Mononuclear cell (primary cell): ENCODE results near the gene DEPDC4. TPM values are rescaled to one million over a fixed set of nuclear protein-coding genes. Genes with fewer than 3 reads are reported as not detected.
"Not testable (repeated sequence)": the region's sequence is repeated elsewhere in the genome, so short reads cannot be mapped to it uniquely, and the experiment has no call there.

Source experiments
- H3K27me3 ChIP-seq: 2 replicates; pipeline ENCODE4 v1.6.0; 2011; ENCODE audit warnings: low read length, control low read depth; ENCODE audit not compliant: insufficient read depth
- H3K4me1 ChIP-seq: 2 replicates; pipeline ENCODE4 v1.5.1; 2011; ENCODE audit warnings: mild to moderate bottlenecking, low read length, control low read depth; ENCODE audit not compliant: insufficient read depth
- H3K4me3 ChIP-seq: 2 replicates; pipeline ENCODE4 v1.5.1; 2011; ENCODE audit warnings: mild to moderate bottlenecking, low read length, moderate library complexity
- H3K9me3 ChIP-seq: 2 replicates; pipeline ENCODE4 v1.5.1; 2011; ENCODE audit warnings: low read depth, mild to moderate bottlenecking, control low read depth, low read length
- total RNA-seq: library from RNA; depleted of rRNA; stranded (reverse); fragments of >200 nt; gene quantifications from one replicate; pipeline ENCODE4 v1.2.3, GENCODE V29; 2012

DEPDC4 gene
- total RNA-seq, 1 donor: not detected

DNA sequence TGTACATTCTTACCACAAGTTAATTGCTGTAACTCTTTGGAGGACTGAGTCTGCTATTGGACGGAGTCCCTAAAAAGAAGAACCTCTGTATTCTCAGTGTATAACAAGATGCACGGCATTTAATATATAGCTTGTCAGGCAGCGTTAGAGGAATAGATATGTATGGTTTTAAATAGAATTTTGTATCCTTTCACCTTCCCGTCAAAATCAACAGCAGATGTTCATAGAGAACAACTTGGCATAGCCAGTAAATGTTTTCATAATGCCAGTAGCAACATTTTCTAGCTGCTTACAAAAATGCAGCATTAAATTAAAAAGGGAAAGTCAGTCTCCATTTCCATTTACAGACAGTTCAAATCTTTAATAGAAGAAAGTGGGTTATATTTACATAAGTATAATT lies 6.9 kb upstream of the DEPDC4 start:
- Histone ChIP-seq H3K4me1 (peaks cover 8% of the 10 kb centered on the region), H3K4me3 (no peak overlapping the region), H3K27me3 (no peaks in the 10 kb centered on the region), H3K9me3 (no peaks in the 10 kb centered on the region)

DNA sequence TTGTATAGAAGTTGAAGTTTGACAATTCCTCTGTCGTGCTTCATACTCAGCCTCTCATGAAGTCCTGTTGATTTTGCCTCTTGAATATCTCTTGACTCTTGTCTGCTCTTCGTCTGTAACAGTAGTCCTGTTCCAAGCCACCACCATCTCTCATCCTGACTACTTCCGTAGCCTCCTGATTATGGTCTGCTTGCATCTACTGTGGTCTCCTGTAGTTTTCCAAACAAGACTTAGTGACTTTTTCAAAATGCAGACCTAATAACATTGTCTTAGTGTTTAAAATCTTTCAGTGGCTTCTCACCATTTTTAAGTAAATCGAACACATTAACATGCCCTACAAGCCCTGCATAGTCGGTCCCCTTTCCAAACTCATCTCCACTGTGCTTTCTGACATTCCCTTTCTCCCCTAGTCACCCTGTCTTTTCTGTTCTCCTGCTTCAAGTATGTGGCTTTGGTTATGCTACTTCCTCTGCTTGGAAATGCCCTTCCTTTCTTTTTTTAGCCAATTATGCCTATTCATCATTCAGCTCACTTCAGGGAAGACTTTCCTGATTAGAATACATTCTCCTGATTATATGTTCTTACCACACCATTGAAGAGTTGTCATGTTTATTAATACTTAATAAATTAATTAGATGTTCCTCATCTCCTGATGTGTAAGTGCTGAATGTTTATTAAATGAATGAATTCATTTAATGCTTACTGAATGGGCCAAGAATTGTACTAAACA lies 2.1 kb upstream of the DEPDC4 start:
- H3K27me3 ChIP-seq: no peaks in the 10 kb centered on the region
- peaks cover 23% of the 10 kb centered on the region for H3K4me1 ChIP-seq
- H3K4me3 ChIP-seq: no peak overlapping the region
- H3K9me3 ChIP-seq: no peaks in the 10 kb centered on the region

DNA sequence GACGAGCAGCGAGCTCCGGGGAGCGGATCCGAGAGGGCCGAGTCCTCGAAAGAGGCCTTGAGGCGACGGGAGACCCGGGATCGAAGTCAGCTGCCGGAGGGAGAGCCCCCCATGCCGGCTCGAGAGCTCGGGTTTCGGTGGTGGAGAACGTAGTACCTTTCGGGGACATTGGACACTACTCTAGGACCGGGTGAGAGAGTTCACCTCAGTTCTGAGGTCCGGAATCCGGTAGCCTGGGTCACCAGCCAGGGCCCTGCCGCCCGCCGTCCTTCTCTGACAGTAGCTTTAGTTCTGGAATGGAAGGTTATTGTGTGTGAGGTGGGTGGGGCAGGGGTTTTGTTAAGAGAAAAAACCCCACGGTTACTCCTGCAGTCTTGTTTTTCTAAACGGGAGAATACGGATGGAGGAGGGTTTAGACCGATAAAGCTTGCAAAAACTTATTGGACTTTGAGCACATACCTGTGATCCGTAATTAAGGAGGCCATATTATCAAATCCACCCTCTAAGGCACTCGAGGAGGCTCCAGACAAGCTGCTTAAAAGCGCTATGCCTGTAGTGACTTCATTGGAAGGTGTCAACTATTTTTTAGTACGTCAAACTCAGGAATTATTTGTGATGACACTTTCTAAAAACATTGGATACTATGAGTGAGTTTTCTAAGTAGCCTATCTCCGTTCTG lies 863 bp upstream of the DEPDC4 start:
- Histone ChIP-seq H3K4me1 (peaks cover 23% of the 10 kb centered on the region), H3K4me3 (peak overlapping the region; percentile 92), H3K27me3 (no peaks in the 10 kb centered on the region), H3K9me3 (no peaks in the 10 kb centered on the region)

DNA sequence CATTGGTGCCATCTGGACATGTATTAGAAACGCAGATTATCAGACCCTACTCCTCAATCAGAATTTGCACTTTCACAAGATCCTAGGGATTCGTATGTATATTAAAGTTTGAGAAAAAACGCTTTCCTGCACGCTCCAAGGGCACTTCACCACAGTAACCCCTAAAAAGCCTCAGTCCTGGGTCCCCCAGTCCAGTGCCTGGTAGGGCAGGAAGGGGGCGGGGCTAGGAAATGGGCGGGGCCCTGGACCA lies 369 bp downstream of the DEPDC4 start:
- H3K27me3 ChIP-seq: no peaks in the 10 kb centered on the region
- H3K4me3 ChIP-seq: peak overlapping the region; percentile 92
- H3K9me3 ChIP-seq: no peaks in the 10 kb centered on the region
- H3K4me1 ChIP-seq: peaks cover 23% of the 10 kb centered on the region

DNA sequence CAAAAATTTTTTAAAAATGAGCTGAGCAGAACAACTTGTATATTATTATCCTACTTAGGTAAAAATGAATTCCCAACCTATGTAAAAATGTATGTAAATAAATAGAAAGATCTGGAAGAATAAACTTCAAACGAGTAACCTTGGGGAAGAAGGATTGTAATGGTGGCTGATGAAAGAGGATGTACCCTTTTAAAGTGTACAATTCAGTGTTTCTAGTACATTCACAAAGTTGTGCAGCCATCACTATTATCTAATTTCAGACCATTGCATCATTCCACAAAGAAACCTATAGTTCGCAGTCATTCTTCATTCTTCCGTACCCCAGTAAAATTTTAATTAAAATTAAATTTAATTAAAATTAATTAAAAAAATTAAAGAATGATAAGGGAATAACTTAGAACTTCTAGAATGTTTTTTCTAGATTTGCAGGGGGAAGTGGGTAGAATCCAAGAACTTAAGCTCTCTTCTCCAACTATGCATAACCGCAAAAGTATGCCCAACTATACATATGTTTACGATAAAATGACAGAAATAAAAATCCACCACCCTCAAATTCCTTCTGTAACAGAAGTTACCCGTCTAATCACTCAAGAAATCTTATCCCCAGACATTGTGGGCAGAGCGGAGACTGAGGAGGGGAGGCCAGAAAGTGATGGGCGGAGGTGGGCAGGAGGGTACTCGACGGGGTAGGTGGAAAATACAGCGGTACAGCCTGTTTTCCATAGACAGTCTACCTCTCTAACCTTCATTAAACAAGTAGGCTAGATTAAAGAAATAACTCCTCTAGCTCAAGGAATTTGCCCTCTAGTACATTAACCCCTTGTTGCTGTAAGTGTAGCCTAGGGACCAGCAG lies 921 bp downstream of the DEPDC4 start:
- H3K9me3 ChIP-seq: no peaks in the 10 kb centered on the region
- peak overlapping the region; percentile 92 for H3K4me3 ChIP-seq
- H3K27me3 ChIP-seq: no peaks in the 10 kb centered on the region
- H3K4me1 ChIP-seq: peaks cover 23% of the 10 kb centered on the region

DNA sequence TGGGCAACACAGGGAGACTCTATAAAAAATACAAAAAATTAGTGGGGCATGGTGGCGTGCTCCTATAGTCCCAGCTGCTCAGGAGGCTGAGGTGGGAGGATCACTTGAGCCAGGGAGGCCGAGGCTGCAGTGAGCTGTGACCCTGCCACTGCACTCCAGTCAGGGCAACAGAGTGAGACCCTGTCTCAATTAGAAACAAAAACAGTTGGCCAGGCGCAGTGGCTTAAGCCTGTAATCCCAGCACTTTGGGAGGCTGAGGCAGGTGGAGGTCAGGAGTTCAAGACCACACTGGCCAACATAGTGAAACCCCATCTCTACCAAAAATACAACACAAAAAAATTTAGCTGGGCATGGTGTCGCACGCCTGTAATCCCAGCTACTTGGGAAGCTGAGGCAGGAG lies 1.8 kb downstream of the DEPDC4 start:
- H3K9me3 ChIP-seq, H3K27me3 ChIP-seq: not testable (repeated sequence)
- H3K4me1 ChIP-seq: peaks cover 23% of the 10 kb centered on the region

DNA sequence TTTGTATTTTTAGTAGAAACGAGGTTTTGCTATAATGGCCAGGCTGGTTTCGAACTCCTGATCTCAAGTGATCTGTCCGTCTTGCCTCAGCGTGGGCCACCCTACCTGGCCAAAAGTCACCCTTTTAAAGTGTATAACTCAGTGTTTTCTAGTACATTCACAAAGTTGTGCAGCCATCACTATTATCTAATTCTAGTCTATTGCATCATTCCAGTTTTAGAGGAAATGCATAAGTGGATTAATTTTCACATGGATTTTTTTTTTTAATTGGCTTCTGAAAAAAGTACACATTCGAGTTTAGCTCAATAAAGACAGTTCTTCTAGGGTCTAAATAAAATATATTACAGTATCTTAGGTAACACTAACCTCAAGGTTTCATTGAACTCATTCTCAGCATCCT lies 3.7 kb downstream of the DEPDC4 start:
- Histone ChIP-seq H3K9me3 (no peaks in the 10 kb centered on the region), H3K27me3 (no peaks in the 10 kb centered on the region), H3K4me3 (no peak overlapping the region), H3K4me1 (peaks cover 12% of the 10 kb centered on the region)

More for the DNA sequence above, 1.8 kb downstream of the DEPDC4 start:
- H3K4me3 ChIP-seq: not testable (repeated sequence)

DNA sequence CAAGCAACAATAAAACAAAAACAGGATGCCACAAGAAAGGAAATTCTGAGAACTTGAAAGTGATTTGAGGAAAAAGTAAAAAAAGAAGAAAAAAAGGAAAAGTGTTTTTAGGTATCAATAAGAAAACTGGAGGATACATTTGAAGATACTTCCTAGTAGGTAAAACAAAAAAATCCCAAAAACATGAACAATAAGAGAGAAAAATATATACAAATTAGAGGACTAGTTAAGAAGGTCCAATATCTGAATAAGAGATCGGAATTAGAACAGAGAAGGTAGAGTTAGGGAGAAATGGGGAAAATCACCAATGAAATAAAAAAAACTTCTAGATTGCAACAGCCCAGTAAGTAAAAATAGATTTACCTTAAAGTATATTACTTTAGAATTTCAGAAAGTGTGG lies 8.8 kb downstream of the DEPDC4 start:
- Histone ChIP-seq H3K4me3 (no peak overlapping the region), H3K4me1 (no peaks in the 10 kb centered on the region), H3K9me3 (no peaks in the 10 kb centered on the region), H3K27me3 (no peaks in the 10 kb centered on the region)

DNA sequence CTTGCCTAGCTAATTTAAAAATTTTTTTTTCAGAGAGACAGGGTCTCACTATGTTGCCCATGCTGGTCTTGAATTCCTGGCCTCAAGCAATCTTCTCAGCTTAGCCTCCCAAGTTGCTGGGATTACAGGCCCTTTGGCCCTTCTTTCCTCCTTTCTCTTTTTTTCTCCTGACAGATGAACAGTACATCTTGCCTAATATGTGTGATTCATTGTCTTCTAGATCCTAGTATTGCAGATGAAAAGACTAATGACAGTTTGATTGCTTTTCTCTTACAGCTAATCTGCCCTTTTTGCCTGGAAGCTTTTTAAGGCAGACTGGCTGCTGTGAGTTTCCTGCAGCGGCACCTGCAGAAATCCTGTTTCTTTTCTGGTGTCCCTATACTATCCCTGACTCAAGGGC lies 12.0 kb downstream of the DEPDC4 start:
- Histone ChIP-seq H3K4me3 (no peak overlapping the region), H3K9me3 (no peaks in the 10 kb centered on the region), H3K27me3 (no peaks in the 10 kb centered on the region), H3K4me1 (no peaks in the 10 kb centered on the region)

DNA sequence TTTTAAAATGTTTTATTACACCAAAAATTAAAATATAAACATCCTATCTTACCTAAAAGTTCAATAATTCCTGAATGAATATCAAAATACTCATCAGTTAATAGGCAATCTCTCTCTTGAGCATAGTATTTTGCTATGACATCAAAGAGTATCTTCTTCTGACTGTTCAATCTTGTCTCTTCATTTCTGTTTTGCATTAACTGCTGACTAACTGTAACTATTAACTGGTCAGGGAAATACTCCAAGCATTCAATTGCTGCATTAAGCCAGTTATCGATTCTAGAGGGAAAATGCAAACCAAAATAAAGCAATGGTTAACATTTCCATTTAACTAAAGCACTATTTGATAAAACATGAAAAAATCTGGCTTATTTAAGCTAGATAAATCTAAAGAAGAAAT lies 13.4 kb downstream of the DEPDC4 start:
- Histone ChIP-seq H3K27me3 (no peaks in the 10 kb centered on the region), H3K4me3 (no peak overlapping the region), H3K4me1 (no peaks in the 10 kb centered on the region), H3K9me3 (no peaks in the 10 kb centered on the region)

DNA sequence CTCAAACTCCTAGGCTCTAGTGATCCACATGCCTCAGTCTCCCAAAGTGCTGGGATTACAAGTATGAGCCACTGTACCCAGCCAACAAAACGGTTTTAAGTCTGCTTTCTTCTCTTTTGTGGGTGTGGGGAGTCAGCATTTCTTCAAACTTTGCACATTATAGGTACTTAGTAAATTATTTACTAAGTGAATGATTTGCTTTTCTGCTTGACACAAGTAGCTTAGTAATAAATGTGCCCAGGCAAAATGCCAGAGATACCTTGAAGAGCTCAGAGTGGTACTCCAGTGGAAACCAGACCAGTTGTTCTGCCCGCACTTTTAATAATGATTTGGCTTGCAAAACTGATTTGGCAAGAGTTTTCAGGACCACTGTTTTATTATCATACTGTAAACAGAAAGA lies 15.0 kb downstream of the DEPDC4 start:
- Histone ChIP-seq H3K4me1 (no peaks in the 10 kb centered on the region), H3K4me3 (no peak overlapping the region), H3K9me3 (no peaks in the 10 kb centered on the region), H3K27me3 (no peaks in the 10 kb centered on the region)

DNA sequence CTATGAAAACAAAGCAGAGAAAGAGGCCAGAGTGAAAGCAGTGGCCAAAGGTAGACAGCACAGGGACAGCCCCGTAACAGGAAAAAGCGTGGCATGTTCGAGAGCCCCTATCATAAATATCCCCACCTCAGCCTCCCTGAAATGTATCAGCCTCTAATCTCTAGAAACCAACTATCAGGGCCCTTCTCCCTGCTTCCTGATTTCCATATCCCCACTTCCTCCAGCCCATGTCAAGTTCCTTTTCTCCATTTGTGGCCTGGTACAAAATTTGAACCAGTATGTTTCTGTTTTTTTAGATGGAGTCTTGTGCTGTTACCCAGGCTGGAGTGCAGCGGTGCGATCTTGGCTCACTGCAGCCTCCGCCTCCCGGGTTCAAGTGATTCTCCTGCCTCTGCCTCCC lies 16.9 kb downstream of the DEPDC4 start:
- H3K9me3 ChIP-seq: no peaks in the 10 kb centered on the region
- H3K27me3 ChIP-seq: no peaks in the 10 kb centered on the region
- H3K4me1 ChIP-seq: no peaks in the 10 kb centered on the region
- H3K4me3 ChIP-seq: no peak overlapping the region

DNA sequence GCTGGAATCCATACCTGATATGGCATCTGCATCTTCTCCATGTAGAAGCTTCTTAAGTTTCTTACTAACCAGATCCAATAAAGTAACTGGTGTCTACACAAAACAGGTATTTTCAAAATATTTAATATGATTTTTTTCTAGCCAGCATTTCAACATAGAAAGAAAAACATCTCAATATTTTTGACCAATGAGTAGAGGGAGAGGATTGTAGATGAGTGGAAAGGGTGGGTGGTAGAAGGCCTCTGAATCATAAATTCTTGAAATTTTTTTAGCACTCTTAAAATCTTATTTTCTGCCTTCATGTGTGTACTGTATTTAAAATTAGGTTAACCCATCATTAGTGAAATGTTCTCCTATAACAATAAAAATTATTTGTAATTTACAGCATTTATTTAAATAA lies 18.0 kb downstream of the DEPDC4 start:
- H3K4me3 ChIP-seq: no peak overlapping the region

DNA sequence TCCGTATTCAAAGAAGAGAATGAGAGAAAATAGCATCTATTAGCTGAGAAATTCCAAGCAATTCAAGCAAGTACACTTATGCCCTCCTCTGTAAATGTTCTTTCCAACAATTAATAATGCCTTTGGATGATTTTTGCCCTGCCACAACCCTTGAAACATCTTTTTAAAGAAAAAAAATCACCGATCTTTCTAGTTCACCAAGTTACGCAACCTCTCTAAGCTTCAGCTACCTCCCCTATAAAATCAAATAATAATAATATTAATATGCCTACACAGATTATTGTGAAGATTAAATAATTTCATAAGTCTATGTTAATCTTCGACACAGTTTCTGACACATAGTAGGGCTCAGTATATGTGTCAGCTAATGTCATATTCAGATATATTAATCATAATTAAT lies 19.1 kb downstream of the DEPDC4 start:
- no peak overlapping the region for H3K4me3 ChIP-seq
- no peaks in the 10 kb centered on the region for H3K4me1 ChIP-seq
- no peaks in the 10 kb centered on the region for H3K9me3 ChIP-seq
- no peaks in the 10 kb centered on the region for H3K27me3 ChIP-seq

More for the DNA sequence above, 18.0 kb downstream of the DEPDC4 start:
- Histone ChIP-seq H3K27me3 (no peaks in the 10 kb centered on the region), H3K9me3 (no peaks in the 10 kb centered on the region), H3K4me1 (no peaks in the 10 kb centered on the region)

DNA sequence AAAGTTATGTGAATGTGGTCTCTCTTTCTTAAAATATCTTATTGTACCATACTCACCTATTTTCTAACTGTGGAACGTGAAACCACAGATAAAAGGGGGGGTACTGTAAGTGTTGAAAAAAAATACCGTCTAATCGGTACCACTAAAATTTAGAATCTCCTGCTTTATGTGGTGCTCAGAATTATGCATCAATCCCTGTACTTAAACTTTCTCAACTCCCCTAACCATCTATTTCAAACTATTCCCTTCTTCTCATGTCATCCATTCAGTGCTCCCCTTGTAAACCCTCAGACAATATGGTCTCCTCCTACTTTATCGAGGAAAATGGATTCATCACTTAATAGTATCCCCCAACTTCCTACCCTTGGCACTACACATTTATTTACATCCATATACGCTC lies 23.7 kb downstream of the DEPDC4 start:
- Histone ChIP-seq H3K4me1 (no peaks in the 10 kb centered on the region), H3K27me3 (no peaks in the 10 kb centered on the region), H3K9me3 (no peaks in the 10 kb centered on the region), H3K4me3 (no peak overlapping the region)
